ENCODE results near the gene SCN4A. TPM values are rescaled to one million over a fixed set of nuclear protein-coding genes. Genes with fewer than 3 reads are reported as not detected.

SCN4A gene
- total RNA-seq, 1 donor from 2014 or later = not detected

DNA sequence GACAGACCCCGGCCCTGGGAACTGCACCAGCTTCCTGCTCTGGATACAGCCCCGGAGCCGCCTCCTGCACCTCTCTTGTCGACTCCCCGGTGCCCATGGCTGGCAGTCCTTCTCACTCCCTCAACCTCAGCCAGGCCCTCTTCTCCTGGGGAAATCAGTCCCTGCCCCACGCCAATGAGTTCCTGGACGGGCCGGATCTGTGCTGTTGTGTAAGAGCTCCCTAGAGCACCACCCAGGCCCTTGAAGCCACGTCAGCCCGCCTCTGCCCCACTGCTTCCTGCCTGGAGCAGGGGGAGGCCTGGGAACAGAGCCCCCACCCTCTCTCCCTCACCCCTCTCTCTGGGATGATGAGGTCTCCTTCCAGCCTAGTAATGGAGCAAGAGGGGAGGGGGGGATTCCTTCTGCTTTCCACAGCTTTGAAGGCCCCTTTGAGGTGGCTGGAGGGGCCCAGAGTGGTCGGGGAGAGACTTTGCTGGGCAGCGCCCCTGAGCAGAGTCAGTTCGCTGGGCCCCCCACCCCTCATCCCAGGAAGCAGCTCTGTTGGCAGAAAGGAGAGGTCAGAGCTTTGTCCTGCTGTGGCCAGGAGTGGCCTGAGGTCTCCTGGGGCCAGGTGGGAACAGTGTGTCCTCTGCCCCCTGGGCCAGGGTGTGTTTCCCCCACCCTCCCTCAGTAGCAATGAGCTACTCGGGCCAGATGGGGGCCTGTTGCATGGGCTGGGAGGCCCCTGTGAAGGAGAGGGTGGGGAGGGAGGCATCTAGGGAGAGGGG is 29.2 kb upstream of the SCN4A start:
- DNase-seq (ENCODE audit: low read depth) = no peak

DNA sequence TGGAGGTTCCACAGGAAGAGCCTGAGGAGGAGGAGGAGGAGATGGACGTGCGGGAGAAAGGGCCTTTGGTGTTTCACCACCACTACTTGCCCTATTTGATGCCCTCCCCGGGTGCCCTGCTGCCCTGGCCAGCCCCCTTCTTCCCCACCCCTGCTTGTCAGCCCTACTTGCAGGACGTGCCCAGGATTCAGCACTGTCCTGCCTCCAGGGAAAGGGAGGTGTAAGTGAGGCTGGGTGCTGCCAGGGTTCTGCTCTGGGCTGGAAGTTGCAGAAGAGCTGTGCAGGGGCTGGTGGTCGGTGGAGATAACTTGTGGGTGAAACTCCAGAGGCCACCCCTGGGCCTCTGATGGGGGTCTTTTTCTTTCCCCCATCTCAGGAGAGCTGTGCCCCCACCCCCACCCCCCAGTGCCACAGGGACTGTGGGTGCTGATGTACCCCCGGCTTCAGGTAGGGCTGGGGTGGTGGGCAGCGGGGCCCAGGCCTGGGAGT is 28.4 kb upstream of the SCN4A start:
- DNase-seq (ENCODE audit: low read depth) = no peak

DNA sequence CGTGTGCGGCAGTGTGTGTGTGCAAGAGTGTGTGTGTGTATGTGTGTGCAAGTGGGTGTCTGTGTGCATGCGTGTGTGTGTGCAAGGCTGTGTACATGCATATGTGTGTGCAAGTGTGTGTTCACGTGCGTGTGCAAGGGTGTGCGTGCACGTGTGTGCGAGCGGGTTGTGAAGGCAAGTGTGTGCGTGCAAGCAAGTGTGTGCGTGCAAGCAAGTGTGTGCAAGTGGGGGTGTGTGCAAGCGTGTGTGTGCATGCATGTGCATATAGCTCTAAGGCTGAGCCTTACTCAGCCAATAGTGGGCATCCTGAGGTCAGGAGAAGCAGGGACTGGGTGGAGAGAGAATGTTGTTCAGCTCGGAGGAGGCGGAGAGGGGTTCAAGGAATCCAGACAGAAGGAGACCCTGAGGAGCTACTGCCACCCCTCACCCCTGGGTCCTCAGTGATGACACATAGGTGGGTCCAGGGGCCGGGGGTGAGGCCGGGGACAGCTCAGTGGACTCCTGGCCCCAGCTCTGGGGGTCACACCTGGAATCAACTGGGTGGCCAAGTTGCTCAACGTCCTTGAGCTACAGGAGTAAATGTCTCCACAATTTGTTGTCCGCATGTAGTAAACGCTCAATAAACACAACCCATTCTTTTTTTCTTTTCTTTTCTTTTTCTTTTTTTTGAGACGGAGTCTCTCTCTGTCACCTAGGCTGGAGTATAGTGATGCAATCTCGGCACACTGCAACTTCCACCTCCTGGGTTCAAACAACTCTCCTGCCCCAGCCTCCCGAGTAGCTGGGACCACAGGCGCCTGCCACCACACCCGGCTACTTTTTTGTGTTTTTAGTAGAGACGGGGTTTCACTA is 27.2 kb upstream of the SCN4A start:
- no peak for DNase-seq (ENCODE audit: low read depth)

DNA sequence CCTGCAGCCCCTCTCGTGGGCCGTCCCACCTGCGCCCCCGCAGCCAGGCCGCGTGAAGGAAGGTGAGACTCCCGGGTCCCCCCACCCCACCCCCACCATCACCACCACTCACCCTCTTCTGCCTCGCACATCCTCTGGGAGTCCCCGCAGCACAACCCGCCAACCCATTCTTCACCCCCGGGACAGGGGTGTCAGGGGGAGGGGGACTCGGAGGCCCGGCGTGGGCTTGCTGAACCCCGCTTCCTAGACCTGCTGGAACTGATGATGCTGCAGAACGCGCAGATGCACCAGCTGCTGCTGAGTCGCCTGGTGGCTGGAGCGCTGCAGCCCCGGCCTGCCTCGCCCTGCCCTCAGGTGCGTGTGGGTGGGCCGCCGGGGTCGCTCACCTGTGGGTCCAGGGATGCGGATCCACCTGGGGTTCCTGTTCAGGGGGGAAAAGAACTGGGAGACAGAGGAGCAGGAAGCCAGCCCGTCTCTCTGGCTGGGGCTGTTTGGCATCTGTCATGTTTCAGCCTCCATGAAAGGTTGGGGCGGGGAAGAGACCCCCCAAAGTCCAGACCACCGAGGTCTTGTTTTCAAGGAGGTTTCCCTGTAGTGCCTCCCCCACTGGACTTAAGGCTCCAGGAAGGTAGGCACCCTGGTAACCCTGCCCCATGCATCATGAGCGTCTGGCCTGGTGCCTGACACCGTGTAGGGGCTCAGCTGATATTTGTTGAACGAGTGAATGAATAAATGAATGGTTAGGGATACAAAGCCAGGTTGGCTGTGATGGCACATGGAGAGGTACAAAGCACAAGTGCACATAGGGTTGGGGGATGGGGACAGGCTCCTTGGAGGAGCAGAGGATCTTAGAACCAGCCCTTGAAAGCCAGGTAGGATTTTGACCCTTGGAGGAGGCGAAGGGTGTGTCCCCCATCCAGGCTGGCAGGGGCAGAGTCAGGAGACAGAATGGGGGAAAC is 26.3 kb upstream of the SCN4A start:
- no peak for DNase-seq (ENCODE audit: low read depth)

DNA sequence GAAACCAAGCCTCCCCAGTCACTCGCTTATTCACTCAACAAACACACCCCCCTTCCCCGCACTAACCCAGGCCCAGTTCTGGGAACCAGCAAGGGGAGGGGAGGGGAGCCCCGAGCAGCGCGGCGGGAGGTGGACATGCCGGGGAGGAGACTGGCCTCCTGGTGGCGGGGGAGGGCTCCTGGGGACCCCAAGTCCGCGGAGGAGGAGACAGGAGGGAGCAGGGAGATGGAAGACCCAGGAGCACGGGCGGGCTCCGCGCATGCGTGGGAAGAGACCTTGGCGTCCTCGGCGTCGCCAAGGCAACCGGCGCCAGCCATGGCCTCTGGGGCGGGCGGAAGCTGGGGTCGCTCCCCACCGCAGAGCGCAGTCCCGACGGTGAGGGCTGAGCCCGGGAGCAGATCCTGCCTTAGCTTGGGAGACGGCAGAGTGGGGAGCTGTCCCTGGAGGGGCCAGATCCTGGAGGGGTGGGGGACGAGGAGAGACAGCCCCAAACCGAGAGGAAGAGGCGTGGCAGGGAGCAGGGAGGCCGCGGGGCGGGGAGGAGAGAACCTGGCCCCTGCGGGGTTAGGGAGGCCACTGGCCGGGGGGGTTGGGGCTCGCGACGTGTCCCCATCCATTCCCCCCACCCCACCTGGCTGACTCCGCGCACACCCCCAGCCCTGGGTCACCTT is 25.5 kb upstream of the SCN4A start, which contains the start of gene PRR29:
Gene PRR29 (plus strand): TSS at position 302 of the 671 bp plus-strand sequence. CDS start 14 bp downstream, at position 316.
- peak; percentile 21 for DNase-seq (ENCODE audit: low read depth)

DNA sequence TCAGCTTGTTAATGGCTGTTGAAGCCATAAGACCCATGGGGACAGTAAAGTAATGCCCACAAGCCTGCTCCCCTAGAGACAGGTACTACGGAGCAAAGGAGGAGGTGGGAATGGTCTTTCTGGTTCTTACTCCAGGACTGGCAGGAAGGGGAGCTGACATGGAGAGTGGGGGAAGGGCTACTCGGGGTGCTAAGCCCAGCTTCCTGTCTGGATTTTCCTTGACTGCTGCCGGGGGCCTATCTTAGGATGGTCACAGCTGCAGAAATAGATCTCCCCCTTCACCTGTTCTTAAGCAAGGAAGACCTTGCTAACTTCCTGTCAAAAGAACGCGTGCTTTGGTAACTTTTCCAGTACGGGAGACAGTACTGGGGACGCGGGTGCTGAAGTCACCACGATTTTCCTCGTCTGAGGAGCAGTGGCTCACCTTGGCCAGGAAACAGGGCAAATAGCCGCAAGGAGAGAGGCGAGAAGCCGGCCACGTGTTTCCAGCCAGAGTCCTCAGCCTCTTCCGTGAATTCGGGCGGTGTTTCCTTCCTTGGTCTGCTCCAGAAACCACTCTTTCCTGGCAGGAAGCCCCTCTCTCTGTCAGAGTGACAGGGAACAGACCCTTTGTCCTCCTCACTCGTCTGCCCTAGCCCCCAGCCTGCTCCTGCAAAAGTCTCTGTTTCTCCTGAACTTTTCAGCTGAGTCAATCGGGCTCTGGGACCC is 24.8 kb upstream of the SCN4A start:
- no peak for DNase-seq (ENCODE audit: low read depth)

DNA sequence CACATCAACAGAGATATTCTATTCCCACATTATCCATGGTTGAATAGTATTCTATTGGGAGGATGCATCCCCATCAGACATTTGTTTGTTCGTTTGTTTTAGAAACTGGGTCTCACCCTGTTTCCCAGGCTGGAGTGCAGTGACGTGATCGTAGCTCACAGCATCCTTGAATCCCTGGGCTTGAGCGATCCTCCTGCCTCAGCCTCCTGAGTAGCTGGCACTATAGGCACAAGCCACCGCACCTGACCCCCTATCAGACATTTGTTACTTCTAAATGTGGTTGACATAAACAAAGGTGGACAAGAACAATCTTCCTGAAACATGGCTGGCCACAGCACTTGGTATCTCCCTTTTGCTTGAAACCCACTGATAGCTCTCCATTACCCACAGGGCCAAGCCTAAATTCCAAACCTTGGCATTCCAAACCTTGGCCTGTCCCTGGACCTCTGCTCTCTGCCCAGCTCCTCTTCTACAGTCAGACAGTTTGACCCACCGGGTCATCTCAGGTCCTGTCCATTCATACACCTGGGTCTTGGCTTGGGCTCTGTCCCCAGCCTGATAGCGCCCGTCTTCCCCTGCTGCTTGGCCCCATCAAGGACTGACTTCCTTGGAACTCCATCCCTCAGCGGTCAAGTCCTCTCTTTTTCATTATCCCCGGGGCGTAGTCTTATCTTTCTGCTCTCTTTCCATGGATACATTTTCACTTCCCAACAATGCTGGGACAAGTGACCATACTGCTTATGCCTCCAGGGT is 23.9 kb upstream of the SCN4A start:
- DNase-seq (ENCODE audit: low read depth) = no peak

DNA sequence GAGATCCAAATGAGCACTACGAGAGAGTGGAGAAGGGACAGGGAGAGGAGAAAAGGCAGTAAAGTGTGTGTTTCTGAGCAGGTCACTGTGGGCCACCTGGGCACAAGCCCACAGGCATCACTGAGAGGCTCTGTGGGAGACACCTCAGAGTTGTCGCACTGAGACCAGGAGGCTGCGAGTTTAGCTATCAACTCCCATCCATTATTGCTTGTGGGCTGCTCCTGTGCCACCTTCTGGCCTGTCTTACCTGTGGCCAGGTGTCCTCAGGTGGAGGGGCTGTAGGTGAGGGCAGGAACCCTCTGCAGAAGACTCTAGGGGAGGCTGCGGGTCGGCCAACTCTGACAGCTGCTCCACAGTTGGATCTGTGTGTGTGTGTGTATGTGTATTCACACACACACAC is 22.9 kb upstream of the SCN4A start:
- no peak for DNase-seq (ENCODE audit: low read depth)

DNA sequence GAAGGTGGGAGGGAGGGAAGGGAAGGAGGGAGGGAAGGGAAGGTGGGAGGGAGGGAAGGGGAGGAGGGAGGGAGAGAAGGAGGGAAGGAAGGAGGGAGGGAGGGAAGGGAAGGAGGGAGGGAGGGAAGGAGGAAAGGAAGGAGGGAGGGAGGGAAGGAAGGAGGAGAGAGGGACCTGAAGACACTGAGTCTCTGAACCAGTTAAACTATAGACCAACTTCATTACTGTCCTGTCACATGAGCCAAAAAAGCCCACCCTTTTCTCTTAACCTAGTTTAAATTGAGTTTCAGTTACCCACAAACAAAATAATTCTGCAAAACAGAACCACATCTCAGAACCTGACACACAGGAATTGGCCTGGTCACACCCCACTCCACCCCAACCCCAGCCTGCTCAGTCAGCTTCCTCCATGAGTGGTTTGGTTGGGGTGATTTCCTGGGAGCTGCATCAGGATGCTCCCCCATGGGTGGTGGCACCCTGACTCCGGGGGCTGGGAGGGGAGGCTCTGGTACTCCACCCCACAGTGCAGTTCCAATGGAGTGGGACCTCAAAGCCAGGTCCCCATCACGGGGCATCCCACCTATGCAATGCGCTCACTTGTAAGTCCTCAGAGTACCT is 20.8 kb upstream of the SCN4A start:
- DNase-seq (ENCODE audit: low read depth) = no peak

DNA sequence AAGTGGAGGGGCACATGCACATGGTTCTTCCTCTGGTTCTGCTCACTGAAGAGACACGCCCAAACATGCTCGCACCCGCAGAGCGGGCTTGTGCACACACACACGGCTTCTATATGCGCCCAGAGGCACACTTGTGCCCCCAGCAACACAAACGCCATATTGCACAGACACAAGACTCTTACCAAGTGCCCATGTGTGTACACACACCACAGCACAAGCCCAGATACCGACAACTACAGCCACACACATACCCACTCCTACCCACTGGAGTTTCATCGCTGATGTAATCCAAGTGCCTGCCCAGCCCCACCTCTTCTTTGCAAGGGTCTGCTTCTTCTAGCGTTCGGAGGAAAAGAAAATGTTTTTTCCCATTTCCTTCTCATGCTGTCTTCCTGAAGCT is 18.9 kb upstream of the SCN4A start:
- no peak for DNase-seq (ENCODE audit: low read depth)

DNA sequence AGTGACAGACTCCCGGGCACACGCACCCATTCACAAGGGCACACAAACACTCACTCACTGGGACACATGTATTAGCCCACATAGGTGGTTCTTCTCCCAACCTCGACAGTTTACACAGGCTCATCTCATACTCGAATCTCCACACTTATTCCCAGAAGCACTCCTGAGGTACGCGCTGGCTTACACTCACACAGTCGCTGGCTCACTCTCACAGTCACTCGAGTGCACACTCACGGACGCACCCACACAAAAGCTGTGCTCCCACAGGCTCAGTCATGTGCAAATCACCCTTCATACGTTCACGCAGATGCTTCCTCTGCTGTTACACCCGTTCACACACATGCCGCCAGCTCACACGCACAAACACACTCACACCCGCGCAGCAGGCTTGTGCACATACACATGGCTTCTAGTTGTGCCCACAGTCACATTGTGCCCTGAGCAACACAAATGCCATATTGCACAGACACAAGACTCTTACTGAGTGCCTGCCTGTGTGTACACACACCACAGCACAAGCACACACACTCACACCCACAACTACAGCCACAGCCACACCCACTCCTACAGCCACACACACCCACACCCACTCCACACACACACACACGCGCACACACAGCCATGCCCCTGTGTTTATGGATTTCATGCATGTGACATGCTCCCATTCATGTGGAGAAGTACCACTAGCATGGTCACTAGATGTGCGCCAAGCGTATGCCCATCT is 17.1 kb upstream of the SCN4A start:
- no peak for DNase-seq (ENCODE audit: low read depth)

DNA sequence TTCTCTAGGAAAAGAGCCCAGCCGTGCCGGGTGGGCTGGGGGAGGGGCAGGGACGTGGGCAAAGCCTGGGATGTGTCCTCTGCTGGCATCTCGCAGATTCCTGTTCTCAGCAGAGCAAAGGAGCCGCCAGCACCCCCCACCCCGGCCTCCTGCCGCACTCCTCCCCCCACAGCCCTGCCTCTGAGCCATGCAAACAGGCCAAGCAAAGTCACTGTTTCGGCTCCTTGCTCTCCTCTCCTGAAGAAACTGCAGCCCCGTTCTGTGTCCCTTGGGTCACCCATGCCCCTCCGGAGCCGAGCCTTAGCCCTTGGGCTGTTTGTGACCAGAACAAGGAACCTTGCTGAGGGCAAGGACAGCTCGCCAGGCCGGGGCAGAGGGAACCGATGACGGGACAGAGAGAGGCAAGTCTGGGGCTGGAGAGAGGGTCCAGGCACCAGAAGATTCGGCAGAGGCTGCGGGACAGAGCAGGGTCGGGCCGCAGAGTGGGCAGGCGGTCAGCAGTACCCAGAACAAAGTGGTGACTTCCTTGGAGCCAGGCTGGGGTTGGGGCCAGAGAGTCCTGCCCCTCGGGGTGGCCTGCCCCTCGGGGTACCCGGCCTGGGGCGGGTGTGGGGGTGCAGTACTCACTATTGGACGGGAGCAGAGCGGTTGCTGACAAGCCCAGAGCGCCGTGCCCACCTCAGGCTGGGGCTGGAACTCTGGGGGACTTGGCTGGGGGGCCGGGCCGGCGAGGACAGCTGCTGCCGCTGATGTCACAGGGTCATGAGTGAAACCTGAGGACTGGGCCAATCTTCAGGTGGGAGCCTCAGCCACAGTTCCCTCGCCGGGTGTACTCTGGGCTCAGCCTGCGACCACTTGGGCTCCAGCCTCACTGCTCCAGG is 16.3 kb upstream of the SCN4A start:
- DNase-seq (ENCODE audit: low read depth) = peak; percentile 9

DNA sequence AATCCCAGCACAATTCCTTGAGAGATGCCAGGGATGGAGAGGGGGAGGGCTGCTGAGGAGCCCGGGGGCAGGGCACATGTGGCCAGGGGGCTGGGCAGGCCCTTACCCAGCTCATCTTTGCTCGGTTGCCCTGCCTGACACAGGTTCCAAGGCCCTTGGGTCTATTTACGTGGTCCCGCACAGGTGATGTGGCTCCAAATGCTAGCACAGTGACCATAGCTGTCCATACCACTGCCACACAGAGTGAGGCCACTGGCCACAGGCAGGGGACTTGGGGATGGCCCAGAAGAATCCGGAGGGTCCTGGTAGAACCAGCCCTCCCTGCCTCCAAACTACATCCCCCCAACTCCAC is 15.4 kb upstream of the SCN4A start:
- no peak for DNase-seq (ENCODE audit: low read depth)

DNA sequence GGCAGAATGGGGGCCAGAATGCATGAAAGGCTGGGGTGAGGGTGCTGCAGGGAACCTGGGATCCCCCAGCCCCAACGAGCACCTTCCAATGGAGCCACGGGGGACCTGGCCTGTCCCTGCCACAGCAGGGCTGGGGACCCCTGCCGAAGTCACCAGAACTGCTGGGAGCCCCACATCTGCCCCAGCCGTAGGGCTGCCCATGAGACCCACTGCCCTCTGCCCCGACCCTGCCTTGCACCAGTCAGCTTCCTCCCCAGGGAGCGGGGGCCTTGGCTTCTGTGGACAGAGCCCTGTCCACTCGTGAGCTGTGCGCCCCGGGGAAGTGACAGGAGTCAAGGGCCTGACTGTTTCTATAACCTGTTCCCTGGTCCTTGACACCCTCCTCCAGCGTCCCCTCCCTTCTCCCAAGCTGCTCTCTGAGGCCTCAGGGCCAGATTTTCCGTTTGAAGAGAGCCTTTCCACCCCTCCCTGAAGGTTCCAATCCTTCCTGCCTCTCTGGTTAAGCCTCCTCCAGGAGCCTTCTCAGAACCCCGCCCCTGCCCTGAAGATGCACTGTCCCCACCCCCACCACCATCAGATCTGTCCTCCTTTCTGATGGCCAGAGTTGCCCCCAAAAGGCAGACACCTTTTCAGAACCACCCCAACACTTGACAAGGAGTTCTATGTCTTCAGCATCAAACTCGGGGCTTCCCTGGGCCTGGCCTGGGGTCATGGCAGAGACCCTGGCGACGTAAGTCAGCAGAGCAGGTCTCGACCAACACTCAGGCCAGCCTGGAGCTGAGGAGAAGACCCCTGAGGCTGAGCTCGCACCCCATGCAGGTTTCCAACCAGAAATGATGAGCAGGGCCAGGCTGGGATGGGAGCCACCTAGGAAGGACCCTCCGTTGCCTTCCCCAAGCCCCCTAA is 14.8 kb upstream of the SCN4A start:
- no peak for DNase-seq (ENCODE audit: low read depth)

DNA sequence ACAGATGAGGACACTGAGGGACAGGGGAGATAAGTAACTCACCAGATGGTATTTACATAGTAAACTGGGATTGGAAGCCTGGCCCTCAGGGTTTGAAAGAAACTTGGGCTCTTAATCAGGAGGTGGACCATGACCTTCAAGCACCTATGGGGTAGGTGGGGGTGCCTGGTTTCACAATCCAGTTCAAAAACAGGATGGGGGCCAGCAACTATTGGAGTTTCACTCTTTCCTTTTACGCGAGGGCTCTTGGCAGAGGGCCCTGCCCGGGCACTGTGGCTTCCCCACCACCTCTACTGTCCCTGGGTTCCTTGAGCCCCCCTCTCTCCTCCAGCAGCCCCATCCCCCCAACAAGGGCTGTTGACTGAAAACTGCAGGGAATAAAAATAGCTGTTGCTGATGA is 14.1 kb upstream of the SCN4A start:
- DNase-seq (ENCODE audit: low read depth) = no peak

DNA sequence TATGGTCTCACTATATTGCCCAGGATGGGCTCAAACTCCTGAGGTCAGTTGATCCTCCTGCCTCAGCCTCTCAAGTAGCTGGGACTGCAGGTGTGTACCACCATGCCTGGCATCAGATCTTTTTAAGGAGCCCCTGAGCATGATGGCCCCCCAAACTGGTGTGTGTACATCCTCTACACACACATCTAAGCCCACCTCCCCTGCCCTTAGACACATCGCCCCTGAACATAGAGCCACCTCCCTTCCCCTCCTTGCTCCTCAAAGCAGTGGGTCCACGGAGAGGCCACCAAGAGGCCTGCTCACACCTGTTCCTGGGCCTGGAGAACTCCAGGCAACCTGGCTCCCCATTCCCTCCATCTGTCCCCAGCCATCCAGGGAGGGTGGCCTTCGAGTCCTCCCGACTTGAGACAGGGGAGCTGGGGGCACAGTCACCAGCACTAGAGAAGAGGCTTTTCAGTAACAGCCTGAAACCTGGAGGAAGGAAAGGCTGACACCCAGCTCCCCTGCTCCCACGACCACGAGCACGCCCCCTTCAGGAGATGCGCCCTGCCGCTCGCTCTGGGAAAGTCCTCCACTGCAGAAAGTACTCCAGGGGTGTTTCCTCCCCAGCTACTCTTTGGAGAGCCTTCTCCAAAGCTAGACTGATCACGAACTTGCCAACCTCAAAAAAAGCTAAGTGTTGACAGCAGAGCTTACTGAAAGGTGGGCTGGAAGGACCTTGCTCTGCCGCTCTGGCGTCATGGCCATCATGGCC is 12.8 kb upstream of the SCN4A start:
- DNase-seq (ENCODE audit: low read depth) = no peak

All from renal cortical epithelial cell (primary cell).